ENCODE measurements around the gene SSC5D.

DNA sequence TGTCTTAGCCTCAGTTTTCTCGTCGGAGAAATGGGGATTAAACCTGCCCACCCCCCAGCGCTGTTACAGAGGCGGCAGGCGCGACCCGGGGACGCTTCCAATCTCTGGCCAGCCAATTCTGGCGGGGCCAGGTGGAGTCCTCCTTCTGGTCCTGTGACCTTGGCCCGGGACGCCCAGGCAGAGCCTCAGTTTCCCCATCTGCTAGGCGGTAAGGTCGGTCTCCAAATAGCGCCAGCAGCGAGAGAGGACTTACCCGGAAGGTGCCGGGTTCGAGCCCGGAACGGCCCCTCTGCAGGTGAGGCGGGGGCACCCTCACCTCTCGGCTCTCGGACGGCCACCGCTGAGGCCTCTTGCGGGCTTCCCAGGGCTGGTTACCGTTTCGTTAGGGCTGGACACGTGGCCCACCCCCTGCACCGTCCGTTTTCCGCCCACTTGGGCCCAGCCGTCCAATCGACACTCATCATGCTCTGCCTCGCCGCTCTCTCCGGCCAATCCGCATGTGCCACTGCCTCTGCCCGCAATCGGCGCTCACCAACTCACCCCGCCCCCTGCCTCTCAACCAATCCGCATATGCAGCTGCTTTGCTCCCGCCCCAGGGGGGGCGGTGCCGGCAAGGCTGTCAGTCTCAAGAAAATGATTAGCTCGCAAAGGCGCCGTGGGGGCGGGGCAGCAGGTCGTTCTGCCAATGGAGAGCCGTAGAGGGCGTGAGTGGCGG is 26.8 kb upstream of the SSC5D start, which contains the start of gene ISOC2:
- TF ChIP-seq POLR2A (IDR thresholded peaks at IDR 0.05), result peak; percentile 36 to 58
- TF ChIP-seq, protein P1, sequence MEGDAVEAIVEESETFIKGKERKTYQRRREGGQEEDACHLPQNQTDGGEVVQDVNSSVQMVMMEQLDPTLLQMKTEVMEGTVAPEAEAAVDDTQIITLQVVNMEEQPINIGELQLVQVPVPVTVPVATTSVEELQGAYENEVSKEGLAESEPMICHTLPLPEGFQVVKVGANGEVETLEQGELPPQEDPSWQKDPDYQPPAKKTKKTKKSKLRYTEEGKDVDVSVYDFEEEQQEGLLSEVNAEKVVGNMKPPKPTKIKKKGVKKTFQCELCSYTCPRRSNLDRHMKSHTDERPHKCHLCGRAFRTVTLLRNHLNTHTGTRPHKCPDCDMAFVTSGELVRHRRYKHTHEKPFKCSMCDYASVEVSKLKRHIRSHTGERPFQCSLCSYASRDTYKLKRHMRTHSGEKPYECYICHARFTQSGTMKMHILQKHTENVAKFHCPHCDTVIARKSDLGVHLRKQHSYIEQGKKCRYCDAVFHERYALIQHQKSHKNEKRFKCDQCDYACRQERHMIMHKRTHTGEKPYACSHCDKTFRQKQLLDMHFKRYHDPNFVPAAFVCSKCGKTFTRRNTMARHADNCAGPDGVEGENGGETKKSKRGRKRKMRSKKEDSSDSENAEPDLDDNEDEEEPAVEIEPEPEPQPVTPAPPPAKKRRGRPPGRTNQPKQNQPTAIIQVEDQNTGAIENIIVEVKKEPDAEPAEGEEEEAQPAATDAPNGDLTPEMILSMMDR (IDR thresholded peaks at IDR 0.05), result no peak

All from Peyer's patch (tissue), 4 donors.